GM12865 (cell line): ENCODE data around the gene IL32.
A peak's percentile ranks its signal among the peaks of the same experiment; 100 is the strongest.
"Not testable (repeated sequence)": the region's sequence is repeated elsewhere in the genome, so short reads cannot be mapped to it uniquely, and the experiment has no call there.

Experiments used
- DNase-seq: peaks from one replicate; pipeline ENCODE4 v3.0.0; 2010; ENCODE audit warnings: low read depth
- H3K4me3 ChIP-seq: 2 replicates; pipeline ENCODE4 v1.5.1; 2011; ENCODE audit warnings: mild to moderate bottlenecking, low read depth, low read length, control low read depth
- TF ChIP-seq, protein P1 (sequence below): IDR thresholded peaks from 2 replicates; pipeline ENCODE4 v1.5.1; 2011; ENCODE audit warnings: low read length, control low read depth, low read depth, inconsistent platforms; ENCODE audit not compliant: insufficient read depth; ENCODE audit errors: missing control alignments

IL32 gene

DNA sequence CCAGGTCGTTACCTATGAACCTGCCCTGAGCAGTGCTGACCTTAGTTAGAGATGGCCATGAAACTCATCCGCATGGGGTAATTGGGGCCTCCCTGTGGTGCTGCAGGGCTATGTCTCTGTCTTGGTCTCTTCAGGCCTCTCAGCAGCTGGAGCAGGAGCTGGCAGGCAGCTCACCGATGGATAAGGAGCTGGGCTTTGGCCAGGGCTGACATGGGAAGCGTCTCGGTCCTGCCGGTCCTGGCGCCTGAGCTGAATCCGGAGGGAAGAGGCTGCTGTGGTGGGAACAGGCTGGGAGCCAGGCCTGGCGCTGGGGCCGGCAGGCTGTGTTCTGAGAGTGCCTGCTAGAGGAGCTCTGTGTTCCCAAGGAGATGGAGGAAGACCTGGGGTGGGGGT lies 10.1 kb downstream of the IL32 start:
- TF ChIP-seq, protein P1, sequence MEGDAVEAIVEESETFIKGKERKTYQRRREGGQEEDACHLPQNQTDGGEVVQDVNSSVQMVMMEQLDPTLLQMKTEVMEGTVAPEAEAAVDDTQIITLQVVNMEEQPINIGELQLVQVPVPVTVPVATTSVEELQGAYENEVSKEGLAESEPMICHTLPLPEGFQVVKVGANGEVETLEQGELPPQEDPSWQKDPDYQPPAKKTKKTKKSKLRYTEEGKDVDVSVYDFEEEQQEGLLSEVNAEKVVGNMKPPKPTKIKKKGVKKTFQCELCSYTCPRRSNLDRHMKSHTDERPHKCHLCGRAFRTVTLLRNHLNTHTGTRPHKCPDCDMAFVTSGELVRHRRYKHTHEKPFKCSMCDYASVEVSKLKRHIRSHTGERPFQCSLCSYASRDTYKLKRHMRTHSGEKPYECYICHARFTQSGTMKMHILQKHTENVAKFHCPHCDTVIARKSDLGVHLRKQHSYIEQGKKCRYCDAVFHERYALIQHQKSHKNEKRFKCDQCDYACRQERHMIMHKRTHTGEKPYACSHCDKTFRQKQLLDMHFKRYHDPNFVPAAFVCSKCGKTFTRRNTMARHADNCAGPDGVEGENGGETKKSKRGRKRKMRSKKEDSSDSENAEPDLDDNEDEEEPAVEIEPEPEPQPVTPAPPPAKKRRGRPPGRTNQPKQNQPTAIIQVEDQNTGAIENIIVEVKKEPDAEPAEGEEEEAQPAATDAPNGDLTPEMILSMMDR, result no peak
- DNase-seq, result no peak
- peak overlapping the region; percentile 51 for H3K4me3 ChIP-seq

DNA sequence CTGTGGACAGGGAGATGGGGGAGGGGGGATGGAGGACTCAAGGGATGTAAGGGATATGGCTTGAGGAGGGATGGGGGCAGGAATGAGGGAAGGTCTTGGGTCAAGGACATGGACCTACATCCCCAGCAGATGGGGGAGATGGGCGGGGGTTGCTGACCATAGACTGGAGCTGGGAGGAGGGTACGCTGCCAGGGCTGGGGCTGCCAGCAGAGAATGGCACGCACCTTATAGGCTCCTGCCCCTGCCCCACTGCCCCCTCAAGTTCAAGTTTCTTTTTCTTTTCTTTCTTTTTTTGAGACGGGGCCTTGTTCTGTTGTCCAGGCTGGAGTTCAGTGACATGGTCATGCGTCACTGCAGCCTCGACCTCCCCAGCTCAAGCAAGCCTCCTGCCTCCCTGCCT lies 10.5 kb downstream of the IL32 start:
- not testable (repeated sequence) for DNase-seq
- H3K4me3 ChIP-seq, result peak overlapping the region; percentile 51

DNA sequence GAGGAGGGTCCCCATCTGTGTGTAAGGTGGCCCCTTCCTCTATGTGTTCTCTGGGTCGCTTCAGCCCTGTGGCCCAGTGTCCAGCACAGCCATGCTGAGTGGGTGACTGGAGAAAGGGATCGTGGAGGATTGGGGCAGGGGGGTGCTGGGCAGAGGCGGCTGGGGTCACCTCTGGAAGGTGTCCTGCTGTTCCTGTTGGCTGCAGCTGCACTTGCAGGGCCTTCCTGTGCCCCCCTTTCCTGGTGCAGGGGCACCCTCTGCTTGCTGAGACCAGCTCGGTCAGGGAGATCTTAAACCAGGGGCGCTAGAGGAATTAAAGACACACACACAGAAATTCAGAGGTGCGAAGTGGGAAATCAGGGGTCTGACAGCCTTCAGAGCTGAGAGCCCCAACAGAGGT lies 11.1 kb downstream of the IL32 start:
- TF ChIP-seq, protein P1, result no peak
- peak overlapping the region; percentile 51 for H3K4me3 ChIP-seq
- DNase-seq, result peak; percentile 54

DNA sequence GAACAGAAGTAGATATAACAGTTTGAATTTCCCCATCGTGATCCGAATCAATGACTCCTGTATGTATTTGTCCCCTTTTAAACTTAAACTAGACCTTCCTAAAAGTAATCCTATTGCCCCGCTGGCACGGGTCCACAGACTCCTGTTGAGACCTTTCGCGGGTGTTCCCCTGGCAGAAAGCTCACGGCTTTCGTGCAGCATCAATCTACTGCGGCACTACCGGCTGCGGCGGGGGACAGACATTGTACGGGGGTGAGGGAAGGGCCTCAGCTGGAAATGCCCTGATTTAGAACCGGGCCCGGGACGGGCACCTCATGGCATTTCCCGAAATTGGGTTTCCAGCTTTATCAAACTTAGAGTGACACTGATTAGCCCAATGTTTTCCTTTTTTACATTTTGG lies 14.6 kb downstream of the IL32 start:
- H3K4me3 ChIP-seq, result no peak overlapping the region
- TF ChIP-seq, protein P1, result no peak
- DNase-seq, result no peak

DNA sequence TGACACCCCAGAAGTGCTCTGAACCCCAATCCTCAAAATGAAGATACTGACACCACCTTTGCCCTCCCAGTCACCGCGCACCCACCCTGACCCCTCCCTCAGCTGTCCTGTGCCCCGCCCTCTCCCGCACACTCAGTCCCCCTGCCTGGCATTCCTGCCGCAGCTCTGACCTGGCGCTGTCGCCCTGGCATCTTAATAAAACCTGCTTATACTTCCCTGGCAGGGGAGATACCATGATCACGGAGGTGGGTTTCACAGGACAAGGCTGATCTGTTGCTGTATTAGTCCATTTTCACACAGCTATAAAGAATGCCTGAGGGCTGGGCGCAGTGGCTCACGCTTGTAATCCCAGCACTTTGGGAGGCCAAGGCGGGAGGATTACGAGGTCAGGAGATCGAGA lies 16.5 kb downstream of the IL32 start:
- not testable (repeated sequence) for H3K4me3 ChIP-seq, DNase-seq

DNA sequence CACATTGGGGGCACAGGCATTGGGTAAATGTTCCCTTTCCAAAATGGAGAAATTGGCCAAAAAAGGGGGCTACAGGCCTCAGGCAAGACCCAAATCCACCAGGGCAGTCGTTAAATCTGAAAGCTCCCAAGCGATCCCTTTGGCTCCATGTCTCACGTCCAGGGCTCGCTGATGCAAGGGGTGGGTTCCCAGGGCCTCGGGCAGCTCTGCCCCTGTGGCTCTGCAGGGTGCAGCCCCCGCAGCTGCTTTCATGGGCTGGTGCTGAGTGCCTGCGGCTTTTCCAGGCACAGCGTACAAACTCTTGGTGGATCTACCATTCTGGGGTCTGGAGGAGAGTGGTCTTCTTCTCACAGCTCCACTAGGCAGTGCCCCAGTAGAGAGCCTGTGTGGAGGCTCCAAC lies 18.0 kb downstream of the IL32 start:
- H3K4me3 ChIP-seq, DNase-seq: not testable (repeated sequence)

DNA sequence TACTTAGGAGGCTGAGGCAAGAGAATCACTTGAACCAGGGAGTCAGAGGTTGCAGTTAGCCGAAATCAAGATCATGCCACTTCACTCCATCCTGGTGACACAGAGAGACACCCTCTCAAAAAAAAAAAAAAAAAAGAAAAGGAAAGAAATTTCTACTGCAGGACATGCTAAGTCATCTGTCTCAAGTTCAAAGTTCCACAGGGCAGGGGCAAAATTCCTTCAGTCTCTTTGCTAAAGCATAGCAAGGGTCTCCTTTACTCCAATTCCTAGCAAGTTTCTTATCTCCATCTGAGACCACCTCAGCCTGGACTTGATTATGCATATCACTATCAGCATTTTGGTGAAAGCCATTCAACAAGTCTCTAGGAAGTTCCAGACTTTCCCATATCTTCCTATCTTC lies 19.1 kb downstream of the IL32 start:
- H3K4me3 ChIP-seq, result no peak overlapping the region
- no peak for DNase-seq
- TF ChIP-seq, protein P1, result no peak

DNA sequence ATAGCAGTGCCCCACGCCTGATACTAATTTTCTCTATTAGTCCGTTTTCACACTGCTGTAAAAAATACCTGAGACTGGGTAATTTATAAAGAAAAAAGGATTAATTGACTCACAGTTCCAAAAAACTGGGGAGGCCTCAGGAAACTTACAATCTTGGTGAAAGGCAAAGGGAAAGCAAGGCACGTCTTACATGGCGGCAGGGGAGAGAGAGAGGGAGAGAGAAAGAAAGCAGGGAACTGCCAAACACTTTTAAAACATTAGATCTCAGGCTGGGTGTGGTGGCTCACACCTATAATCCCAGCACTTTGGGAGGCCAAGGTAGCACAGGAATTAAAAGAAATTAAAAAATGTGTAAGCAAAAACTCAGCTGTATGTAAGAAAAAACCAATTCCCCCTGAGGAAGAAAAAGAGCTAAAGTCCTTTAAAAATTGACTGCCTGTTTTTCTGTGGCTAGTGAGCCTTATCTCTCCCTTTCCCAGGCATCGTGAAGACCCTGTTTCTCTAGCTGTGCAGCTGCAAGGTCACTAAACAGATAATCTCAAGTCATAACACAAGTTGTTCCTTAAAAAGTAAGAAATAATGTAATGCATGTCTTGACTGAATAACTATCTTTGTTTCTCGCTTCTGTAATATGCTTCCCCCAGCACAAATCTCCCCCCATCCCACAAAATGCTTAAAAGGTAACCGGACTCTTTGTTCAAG lies 19.7 kb downstream of the IL32 start:
- no peak overlapping the region for H3K4me3 ChIP-seq
- TF ChIP-seq, protein P1, result no peak
- no peak for DNase-seq
